CD4-positive, alpha-beta T cell treated with Interleukin-6 for 4 hours (primary cell): ENCODE results near the gene MAP3K12.

Experiments
- DNase-seq: peaks from one replicate; pipeline ENCODE4 v3.0.0-alpha.2; 2020; ENCODE audit warnings: mixed read lengths

Gene MAP3K12

DNA sequence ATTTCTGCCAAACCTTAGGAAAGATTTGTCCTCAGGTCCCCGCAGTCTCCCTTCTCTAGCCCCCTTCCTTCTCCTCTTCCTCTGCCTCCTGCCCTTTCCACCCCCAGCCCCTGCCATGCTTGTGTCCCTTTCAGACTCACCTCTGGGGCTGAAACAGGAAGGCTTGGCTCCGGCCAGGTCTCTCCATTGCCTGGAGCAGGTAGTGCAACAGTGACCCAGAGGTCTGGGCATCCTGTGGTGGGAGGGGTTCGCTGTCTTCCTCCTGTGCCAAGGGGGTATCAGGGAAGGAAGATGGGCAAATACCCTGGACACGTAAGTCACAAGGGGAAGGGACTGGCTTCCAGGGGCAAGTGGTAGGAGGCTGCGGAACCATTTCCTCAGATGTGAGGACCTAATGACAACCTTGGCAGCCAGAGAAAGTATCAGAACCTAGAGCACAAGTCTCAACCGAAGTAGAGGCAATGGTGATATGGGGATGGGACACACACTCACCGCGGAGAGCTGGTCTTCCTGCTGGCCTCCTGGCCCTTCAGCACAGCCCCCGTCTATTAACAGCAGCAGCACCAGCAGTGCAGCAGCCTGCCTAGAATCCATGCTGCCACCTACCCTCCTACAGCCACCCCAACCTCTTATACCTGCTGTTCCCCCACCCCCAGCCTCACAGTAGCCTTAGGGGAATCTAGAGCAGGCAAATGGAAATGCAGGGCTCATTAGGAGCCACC lies 7.8 kb upstream of the MAP3K12 start, which contains the start of gene NPFF:
Gene NPFF (minus strand): TSS at position 604 of the 722 bp plus-strand sequence. CDS start 10 bp downstream, at position 594.
- DNase-seq: no peak

DNA sequence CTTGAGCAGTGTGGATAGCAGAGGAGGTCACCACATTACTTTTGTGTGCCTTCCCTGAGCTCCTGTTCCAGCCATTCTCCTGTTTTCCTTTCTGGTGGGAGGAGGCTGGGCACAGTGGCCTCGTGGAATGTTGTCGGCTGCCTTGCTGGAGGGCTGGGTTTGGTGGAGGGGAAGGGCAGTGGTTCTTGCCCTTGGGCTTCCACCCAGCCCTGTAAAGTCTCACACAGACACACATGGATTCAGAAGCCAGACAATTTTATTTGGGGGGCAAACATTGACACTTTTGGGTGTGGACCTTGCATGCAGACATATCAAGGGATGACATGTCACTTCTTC lies 7.2 kb upstream of the MAP3K12 start:
- DNase-seq: no peak

DNA sequence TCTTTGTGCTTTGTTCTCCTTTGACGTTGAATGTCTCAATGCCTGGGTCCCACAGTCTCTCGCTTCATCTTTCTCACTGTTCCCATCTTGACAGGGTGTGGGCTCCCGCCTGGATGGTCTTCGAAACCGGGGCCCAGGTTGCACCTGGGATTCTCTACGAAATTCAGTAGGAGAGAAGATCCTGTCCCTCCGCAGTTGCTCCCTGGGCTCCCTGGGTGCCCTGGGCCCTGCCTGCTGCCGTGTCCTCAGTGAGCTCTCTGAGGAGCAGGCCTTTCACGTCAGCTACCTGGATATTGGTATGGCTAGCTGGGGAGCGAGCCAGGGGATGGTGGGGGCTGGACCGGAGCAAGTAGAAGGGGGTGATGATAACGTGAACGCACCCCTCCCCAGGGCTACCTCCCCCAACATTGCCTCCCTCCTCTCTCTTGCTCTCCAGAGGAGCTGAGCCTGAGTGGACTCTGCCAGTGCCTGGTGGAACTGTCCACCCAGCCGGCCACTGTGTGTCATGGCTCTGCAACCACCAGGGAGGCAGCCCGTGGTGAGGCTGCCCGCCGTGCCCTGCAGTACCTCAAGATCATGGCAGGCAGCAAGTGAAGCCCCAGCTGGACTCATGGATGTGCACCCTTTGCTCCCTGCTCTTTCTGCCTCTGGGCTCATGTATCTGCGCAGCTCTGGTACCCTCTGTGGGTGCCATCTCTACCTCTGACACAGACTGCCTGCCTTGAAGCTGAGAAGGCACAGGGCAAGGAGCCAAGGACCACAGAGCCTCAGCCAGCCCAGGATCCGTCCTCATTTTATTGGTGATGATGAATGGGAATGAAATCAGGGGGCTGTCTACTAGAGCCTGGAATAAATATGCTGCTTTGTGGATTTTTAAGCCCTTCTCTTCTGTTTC lies 6.5 kb upstream of the MAP3K12 start:
- DNase-seq: no peak

DNA sequence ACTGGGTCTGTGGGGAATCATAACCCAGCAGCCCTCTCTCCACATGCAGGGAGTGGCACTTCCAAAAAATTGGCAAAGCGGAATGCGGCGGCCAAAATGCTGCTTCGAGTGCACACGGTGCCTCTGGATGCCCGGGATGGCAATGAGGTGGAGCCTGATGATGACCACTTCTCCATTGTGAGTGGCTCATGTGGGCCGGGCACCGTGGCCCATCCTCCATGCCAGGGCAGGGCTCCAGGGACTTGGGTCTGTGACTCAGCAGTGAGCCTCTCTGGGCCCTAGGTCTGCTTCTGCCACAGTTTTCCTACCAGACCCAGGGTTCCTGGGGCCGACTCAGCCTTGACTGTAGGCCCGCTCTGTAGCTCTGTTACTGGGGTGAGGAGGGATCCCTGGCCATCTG lies 5.8 kb upstream of the MAP3K12 start:
- DNase-seq: no peak

DNA sequence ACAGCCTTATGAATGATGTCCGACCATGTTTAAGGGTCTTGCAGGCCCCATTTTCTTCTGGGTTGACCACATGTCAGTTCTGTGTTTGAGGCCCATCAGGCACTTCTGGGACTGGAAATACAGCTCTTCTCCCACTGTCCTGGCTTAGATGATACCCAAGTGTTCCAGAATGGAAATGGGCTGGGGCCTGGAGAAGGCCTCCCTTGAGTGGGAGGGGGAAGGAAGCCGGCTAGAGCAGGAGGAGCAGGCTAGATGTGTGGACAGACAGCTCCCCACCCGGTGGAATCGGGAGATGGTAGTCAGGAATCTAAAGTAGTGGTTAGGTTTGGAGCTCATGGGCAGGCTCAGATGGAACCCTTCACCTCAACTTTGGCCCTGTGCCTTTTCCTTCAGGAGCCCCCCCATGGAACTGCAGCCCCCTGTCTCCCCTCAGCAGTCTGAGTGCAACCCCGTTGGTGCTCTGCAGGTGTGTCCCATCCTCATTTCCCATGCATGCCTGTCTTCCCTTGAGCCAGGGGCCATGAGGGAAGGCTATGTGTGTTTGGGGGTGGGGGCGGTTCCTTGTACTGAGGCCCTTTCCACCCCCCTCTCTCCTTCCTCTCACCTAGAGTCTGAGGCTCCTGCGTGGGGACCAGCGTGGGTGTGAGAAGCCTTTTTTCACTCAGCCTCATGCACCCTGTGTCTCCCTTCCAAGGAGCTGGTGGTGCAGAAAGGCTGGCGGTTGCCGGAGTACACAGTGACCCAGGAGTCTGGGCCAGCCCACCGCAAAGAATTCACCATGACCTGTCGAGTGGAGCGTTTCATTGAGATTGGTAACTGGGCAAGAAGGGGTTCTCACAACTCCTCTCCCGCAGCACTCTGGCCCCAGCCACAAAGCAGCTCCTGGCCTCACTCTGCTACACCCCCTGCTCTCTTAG lies 5.0 kb upstream of the MAP3K12 start:
- DNase-seq: no peak

DNA sequence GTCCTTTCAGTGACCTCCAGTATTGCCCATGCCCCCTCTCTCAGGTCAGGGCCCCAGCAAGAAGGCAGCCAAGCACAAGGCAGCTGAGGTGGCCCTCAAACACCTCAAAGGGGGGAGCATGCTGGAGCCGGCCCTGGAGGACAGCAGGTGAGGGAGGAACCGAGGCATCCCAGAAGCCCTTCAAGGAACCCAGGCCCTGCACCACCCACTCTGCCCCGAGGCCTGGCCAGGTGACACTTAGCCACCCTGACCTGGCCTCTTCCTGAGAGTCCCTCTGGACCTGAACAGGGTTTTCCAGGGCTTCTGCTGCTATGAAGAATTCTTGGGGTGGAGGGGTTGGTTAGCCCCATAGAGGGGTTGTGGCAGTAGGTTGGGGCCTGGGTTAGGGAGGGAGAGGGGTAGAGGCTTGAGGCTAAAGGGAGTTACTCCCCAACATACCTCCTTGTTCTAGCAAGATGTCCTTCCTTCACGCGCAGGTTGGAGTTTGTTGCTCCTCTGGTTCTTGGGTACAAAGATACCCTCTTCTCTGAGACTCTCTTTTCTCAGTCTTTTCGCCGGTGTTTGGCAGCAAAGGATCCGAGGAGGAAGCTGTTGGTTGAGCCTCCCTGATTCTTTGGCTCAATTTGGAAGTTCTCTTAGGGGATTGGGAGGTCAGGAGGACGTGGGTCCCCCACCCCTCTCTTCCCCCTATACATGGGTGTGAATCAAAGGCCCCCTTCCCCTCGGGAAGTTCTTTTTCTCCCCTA lies 3.9 kb upstream of the MAP3K12 start:
- no peak for DNase-seq

DNA sequence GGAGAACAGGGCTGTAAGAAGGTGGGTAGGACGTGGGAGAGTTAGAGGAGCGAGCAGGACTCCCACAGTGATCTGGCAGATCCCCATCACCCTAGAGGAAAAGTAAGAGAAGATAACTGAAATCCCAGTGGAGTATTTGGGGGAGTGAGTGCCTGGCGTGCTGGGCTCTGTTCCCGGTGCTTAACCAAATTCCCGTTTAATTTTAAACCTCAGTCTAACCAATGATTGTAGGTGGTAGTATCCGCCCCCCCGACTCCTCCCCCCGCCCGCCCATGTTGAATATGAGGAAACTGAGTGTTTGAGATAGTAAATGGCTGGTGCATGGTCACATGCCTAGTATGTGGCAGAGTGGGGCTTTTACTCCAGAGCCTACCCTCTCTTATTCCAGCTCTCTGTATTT lies 3.1 kb upstream of the MAP3K12 start:
- no peak for DNase-seq

DNA sequence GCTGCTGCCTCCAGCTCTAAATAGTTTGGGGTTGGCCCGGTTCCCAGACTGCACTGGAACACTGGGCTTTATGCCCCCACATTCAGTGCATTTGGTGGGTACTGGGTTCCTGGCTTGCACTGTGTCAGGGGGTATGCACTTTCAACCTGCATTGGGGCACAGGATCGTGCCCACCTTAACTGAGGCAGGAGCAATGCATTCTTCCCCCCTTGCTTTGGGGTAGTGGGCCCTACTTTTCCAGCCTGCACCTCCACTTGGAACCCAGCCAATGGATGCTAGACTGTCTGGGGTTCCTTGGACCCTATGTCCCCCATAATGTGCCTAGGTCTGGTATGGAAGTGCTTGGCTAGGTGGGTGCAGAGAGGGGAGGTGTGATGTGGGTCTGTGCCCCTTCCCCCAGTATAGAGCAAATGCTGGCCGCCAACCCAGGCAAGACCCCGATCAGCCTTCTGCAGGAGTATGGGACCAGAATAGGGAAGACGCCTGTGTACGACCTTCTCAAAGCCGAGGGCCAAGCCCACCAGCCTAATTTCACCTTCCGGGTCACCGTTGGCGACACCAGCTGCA lies 2.4 kb upstream of the MAP3K12 start:
- DNase-seq: no peak

DNA sequence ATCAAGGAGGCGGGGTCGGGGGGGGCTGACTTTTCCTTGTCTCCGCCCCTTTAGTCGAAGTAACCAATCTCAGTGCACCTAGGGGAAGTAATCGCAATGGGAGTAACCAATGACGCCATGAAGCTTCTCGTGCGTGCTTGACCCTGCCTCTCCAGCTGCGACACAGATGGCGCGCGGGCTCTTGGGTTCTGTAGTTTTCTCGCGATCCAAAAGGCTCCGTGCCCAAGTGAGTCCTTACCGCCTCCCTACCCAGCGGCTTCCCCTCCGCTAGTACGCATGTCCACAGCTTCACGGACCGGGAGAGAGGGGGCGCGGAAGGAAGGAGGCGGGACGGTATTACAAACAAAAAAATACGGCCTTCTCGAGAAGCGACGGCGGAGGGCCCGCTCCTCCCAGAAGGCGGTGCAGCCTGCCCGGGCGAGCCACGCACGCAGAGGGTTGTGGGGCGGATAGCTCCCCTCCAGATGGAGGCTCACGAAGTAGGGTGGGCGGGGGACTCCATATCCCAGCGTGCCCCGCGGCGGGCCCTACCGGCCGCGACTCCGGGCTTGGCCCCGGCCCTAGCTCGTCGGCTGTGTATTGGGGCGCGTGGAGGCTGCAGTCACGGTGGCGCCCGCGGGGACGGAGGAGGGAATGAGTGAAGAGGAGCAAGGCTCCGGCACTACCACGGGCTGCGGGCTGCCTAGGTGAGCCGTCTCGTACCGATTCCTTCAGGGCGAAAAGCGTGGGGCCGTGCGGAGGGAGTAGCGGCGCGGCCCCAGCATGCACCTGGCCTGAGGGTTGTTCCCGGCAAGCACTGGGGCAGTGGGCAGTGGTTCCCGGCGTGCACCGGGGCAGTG lies 1.7 kb upstream of the MAP3K12 start, which contains the start of gene TARBP2:
Gene TARBP2 (plus strand): TSS at position 508 of the 839 bp plus-strand sequence. CDS start 126 bp downstream, at position 634.
- DNase-seq: peak; percentile 98

DNA sequence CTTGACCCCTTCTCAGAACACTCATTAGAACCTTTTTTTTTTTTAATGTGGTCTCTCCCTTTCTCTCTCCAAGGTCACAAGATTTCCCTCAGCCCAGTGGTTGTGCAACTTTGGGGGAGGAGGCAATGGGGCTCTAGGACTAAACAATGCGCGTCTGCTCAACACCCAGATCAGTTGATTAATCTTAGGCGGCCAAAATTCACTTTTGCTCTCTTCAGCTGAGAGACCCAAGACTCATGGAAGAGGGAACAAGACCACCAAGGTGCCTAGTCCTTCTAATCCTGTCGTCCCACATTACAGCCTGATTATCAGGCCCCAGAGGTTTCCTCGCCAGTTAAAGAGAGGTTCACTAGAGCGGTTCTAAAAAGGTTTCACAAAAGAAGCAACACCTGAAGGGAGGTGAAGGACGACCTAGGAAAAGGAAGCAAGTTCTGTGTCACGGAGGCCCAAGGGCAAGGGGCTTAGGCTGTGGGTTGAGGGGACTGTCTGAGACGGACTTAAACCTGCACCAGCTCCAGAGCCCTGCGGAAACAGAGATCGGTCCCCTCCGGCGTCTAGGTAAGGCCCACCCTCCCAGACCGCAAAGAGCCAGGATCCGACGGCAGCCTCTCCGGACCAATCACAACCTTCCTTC lies 1.0 kb upstream of the MAP3K12 start:
- no peak for DNase-seq

DNA sequence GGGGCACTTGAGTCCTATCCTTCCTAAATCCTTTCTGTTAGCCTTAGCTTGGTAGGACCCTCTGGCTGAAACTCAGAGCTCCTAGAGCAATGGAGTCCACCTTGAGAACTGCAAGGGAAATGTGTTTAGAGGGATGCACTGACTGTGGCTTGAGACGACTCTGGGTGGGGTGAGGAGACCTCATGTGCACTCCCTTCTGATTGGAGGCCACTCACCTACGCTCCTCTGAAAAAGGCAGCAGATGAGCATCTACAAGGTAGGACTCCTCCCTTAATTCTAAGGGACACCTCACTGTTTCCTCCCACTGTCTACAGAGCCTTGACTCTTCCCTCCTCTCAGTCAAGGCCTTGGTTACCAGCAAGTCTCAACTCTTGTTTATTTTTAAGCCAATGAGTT lies 1.0 kb downstream of the MAP3K12 start:
- DNase-seq: no peak

DNA sequence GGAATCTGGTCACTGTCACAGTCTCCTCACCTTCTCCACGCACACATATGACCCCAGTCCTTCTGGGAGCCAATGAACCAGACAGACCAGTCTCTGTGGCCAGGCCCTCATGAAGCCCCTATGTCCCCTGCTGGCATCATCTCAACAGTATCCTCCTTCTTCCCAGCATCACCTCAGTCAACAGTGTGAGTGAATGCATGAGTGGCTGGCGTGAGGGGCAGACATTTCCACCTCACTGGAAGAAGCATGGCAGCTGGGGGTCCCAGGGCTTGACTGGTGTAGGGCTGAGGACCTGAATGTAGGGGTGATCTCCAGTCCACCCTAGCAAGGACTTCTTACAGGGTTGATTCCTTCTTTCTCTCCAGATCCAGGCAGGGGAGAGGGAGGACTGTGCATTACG lies 1.8 kb downstream of the MAP3K12 start:
- no peak for DNase-seq

DNA sequence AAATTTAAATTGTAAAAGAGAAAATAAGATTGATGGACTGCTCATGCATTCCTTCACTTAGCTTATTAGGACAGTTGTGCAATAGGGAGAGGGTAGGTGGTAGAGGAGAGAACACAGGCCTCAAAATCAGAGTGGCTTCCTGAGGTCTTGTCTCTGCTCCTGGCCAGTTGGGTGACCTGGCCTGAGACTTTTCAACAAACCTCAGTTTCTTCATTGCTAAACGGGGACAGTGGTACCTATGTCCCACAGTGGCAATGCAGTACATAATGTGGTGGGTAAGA lies 2.6 kb downstream of the MAP3K12 start:
- no peak for DNase-seq

DNA sequence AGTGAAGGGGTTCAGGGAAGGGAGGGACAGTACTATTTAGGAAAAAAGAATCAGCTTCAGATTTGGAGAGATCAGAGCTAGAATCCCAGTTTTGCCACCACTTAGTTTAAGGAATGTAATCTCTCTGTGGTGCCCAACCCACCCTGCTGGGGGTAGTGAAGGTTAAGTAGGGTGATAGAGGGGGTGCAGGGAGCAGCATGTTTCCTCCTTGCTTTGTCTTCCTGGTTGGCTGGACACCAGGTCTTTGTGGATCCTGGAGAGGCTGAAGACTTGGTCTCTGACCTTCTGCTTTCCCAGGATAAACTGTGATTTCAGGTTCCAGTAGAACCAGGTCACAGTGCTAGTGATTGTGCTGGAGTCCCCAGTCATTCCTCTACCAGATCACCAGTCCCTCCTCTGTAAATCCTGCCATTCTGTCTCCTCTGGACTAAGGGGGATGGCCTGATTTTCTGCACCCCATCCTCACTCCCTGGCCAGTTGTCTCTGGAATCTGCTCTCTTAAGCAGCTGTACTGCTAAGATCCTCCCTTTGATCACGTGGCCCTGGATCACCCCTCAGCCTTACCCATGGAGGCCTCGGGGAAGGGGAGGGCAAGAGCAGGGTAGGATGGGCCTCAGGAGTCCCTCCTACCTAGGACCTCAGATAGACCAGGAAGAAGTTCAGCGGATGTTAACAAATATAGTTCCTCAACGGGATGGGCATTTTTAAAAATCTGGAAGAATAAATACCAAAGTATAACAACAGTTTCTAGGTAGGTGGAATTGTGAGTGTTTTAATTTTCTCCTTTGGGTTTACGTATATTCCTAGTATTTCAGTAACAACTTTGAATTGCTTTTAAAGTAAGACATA lies 3.1 kb downstream of the MAP3K12 start:
- DNase-seq: no peak

DNA sequence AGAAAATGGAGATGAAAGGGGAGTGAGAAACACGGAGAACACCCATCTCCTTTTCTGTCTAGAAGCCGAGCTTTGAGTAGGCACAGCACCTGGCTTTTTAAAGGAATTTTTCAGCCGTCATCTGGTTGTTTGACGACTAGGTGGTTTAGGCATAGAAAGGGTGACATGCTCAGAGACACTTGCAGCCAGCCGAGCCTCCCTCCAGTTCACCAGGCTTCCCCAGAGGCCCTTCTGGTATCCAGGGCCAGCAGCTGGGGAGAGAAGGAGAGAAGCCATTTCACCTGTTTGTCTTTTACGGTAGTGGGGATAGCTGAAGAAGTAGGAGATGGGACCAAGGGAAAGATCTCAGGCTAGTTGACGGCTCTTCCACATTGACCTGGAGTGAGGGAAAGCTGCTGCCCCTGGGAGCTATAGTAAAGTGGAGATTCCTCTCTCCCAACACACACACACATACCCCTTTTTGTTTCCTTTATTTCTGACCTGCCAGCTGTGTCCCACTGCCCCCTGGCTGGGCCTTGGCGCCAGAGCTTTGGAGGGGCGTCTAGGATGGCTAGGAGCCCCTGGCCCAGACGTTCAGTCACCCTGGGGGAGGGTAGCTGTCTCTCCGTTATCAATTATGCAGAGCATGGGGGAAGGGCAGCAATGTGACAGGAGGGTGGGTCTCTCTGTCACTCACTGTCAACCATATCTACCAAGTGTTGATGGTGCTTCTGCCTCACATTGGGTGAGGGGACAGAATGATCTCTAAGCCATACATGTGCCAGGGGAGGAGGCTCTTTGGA lies 5.5 kb downstream of the MAP3K12 start:
- no peak for DNase-seq

DNA sequence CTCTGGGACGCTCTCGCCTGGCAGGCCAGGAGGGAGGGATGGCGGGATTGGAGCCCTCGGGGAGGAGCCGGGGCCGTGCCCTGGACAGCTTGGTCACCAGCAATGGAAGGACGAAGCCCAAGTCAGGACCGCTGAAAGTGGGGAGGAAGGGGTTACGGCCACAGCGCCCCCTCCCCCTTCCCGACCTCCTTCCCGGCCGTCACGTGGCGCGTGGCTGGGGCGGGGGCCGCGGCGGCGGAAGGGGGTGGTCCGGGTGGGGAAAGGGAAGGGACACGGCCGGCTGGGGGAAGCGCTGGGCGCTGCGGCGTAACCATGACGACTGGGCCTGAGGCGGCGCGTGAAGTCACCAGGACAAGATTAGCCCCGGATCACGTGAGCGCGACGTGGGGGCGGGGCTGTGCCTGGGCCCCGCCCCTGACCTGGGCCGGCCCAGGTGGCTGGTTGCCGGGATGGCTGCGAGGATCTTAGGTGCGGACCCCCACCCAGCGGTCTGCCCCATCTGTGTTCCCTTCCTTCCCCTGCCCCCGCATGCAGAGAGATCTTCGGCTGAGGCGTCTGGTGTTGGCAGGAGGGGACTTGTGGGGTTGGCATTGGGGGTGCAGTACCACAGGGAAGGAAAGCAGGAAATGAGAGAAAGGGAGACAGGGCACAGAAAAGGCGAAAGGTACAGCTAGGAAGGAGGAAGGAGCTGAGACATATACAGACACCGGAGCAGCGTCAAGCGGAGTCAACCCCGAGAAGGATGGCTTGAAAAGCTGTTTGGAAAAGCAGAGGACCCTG lies 6.2 kb downstream of the MAP3K12 start:
- DNase-seq: peak; percentile 89

DNA sequence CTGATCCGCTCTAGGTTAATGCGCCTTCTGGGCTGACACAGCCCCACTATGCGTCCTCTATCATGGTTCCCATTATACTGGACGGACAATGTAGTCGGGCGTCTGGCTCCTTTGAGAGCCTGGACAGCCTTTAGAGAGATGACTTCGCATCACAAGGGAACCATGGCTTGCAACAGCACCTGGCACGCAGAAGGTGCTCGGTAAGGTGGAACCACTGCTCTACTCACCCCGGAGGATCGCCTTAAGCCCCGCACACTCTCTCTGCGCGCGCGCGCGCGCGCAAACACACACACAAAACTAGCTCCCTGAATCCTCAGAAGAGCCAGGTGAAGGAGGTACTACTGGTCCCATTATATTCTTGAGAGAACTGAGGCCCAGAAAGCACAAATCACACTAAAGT lies 7.1 kb downstream of the MAP3K12 start:
- DNase-seq: no peak

DNA sequence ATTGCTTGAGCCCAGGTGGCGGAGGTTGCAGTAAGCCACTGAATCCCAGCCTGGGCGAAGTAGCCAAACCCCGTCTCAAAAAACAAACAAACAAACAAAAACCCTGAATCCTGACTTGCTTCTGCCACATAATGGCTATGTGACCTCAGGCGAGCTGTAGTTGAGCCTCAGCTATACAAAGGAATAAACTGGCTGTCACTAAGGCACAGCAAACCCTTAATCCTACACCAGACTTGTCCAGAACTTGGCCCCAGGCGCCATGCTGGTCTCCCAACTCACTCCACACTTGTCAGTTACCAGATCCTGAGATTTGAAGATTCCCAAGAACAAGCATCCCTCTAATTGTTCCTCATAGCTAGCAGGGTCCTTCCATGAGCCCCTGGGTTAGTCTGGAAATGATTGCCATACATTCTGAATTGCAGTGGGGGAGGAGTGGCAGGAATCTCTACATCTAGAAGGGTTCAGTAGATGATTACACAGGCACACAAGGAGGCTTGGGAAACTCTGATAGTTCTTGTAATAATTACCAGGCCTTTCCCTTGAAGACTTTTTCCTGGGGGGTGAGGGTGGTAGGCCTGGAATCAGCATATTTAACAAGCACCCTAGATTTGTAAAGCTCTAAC lies 9.9 kb downstream of the MAP3K12 start:
- DNase-seq: no peak
